HEK293T (cell line): ENCODE data around the gene TPT1.
"Not testable (repeated sequence)": the region's sequence is repeated elsewhere in the genome, so short reads cannot be mapped to it uniquely, and the experiment has no call there.

Experiments
- CTCF ChIA-PET: fragments of 350-600 bp; formaldehyde crosslinking; extraction: SDS; loops from one replicate; lab custom pipeline; 2021; ENCODE audit warnings: antibody characterized with exemption, inconsistent platforms; lab: Yijun Ruan, JAX
- POLR2A ChIA-PET: fragments of 350-600 bp; formaldehyde crosslinking; extraction: SDS; loops from one replicate; lab custom pipeline; 2020; ENCODE audit warnings: antibody characterized with exemption, inconsistent platforms; lab: Yijun Ruan, JAX
- DNase-seq: peaks from one replicate; pipeline ENCODE4 v3.0.0; 2012; ENCODE audit warnings: mixed read lengths; ENCODE audit errors: extremely low spot score
- ARNT ChIP-seq: fragments of 450-650 bp; IDR thresholded peaks from 2 replicates; pipeline ENCODE4 v1.6.1; 2017; ENCODE audit warnings: mild to moderate bottlenecking
- BHLHE40 ChIP-seq: fragments of 450-650 bp; IDR thresholded peaks from 2 replicates; pipeline ENCODE4 v1.6.1; 2016; ENCODE audit warnings: mild to moderate bottlenecking, moderate library complexity, borderline replicate concordance
- CTBP1 ChIP-seq: fragments of 450-650 bp; IDR thresholded peaks from 2 replicates; pipeline ENCODE4 v1.6.1; 2016; ENCODE audit warnings: borderline replicate concordance
- ELF4 ChIP-seq: fragments of 450-650 bp; IDR thresholded peaks from 2 replicates; pipeline ENCODE4 v1.6.1; 2017; ENCODE audit warnings: antibody characterized with exemption
- FOXA1 ChIP-seq: fragments of 450-650 bp; IDR thresholded peaks from 2 replicates; pipeline ENCODE4 v1.6.1; 2016; ENCODE audit warnings: mild to moderate bottlenecking
- FOXK2 ChIP-seq: fragments of 450-650 bp; IDR thresholded peaks from 2 replicates; pipeline ENCODE4 v1.6.1; 2016; ENCODE audit warnings: mild to moderate bottlenecking
- FOXM1 ChIP-seq: fragments of 450-650 bp; IDR thresholded peaks from 2 replicates; pipeline ENCODE4 v1.6.1; 2017; ENCODE audit warnings: mild to moderate bottlenecking, borderline replicate concordance
- HDGF ChIP-seq: fragments of 450-650 bp; IDR thresholded peaks from 2 replicates; pipeline ENCODE4 v1.6.1; 2017; ENCODE audit warnings: antibody characterized with exemption, borderline replicate concordance
- L3MBTL2 ChIP-seq: fragments of 450-650 bp; conservative IDR thresholded peaks from 2 replicates; pipeline ENCODE4 v1.6.1; 2016; ENCODE audit warnings: mild to moderate bottlenecking
- LEF1 ChIP-seq: fragments of 450-650 bp; IDR thresholded peaks from 2 replicates; pipeline ENCODE4 v1.6.1; 2017; ENCODE audit warnings: mild to moderate bottlenecking, borderline replicate concordance
- NFRKB ChIP-seq: fragments of 450-650 bp; IDR thresholded peaks from 2 replicates; pipeline ENCODE4 v1.6.1; 2016; ENCODE audit warnings: mild to moderate bottlenecking, moderate library complexity
- SP1 ChIP-seq: fragments of 450-650 bp; IDR thresholded peaks from 2 replicates; pipeline ENCODE4 v1.6.1; 2017
- SUZ12 ChIP-seq: fragments of 450-650 bp; IDR thresholded peaks from 2 replicates; pipeline ENCODE4 v1.6.1; 2016; ENCODE audit warnings: mild to moderate bottlenecking
- TARDBP ChIP-seq: fragments of 450-650 bp; IDR thresholded peaks from 2 replicates; pipeline ENCODE4 v1.6.1; 2016
- ZNF384 ChIP-seq: fragments of 450-650 bp; IDR thresholded peaks from 2 replicates; pipeline ENCODE4 v1.6.1; 2016
- TF ChIP-seq, protein P1 (sequence below): fragments of 450-650 bp; IDR thresholded peaks from 2 replicates; pipeline ENCODE4 v1.6.1; 2016

TPT1 gene

DNA sequence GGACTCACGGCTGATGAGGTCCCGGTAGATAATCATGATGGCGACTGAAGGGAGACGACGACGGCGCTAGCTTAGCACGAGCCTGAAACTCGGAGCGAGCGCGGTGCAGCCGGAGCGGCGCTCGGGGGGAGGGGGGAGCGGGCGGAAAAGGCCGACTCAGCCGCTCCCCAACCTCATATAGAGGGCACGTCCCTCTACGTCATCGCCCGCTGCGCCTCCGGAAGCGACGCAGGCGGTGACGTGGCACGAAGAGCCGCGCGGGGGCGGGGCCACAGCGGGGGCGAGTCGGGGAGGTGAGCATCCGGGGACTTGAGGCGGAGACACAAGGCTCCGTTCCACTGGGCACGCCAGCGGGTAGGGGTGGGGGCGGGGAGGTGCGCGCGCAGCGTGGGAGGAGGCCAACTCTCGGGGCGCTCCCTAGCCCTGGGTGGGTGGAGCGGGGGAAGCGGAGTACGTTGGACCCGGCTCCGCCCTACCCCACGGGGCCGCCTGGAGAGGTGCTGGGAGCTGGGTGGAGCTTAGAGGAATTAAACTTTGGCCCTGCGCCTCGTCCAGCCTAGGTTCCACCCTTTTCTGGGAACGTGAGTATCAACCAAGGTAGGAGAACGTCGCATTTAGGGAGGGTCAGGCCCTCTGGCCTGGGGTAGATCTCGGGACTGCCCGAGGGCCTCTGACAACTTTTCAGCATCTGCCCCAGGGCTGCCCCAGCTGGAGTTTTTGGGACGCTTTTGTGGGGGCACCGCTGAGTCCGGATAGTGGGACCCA lies at the start of gene TPT1:
TSS of gene TPT1 (minus strand) at position 150 of the 765 bp plus-strand sequence. CDS start at position 36, 114 bp downstream.
- ChIA-PET CTCF (interaction anchor here (0.8 kb wide), 1 partner anchor 30 kb away, joined by 3 read pairs; no protein-coding TSS in a partner anchor), POLR2A (interaction anchor here (0.9 to 2.6 kb wide), 8 partner anchors 9 to 82 kb away, joined by 3 to 11 read pairs (median 5); partner anchors contain the start of gene SLC25A30)
- no peak for TF ChIP-seq BHLHE40
- no peak for TF ChIP-seq HDGF
- 0 out of 2 replicates have a peak, but pooled peaks have one; percentile 21 for TF ChIP-seq TARDBP
- TF ChIP-seq ELF4, result no peak
- TF ChIP-seq L3MBTL2, result 0 out of 2 replicates have a peak, but pooled peaks have one; percentile 83
- peak; percentile 98 for DNase-seq

- POLR2A ChIA-PET, CTCF ChIA-PET, DNase-seq: not testable (repeated sequence)
Observed at GRCh38 chr13:45390348-45390747, 49.4 kb upstream of the TPT1 start.

DNA sequence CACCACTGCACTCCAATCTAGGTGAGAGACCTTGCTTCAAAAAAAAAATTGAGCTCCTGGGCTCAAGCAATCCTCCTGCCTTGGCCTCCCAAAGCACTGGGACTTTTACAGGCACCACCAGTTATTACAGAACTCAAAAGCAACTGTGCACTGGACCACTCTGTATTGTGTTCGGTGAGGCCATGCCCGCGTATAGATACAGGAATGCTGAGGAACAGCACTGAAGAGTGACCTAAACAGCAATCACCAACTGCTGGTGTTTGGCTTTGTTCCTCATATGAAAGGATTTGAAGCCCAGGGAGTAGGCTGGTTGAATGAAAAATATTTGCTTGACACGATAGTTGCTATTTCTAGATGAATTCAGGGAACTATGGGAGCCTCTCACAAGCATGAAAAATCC lies 47.7 kb upstream of the TPT1 start:
- ChIA-PET POLR2A (no interaction called here), CTCF (interaction anchor here (0.6 kb wide), 1 partner anchor 345 kb away, joined by 3 read pairs; no protein-coding TSS in a partner anchor)
- no peak for DNase-seq
- TF ChIP-seq TARDBP, result no peak
- TF ChIP-seq, protein P1, sequence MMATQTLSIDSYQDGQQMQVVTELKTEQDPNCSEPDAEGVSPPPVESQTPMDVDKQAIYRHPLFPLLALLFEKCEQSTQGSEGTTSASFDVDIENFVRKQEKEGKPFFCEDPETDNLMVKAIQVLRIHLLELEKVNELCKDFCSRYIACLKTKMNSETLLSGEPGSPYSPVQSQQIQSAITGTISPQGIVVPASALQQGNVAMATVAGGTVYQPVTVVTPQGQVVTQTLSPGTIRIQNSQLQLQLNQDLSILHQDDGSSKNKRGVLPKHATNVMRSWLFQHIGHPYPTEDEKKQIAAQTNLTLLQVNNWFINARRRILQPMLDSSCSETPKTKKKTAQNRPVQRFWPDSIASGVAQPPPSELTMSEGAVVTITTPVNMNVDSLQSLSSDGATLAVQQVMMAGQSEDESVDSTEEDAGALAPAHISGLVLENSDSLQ, result no peak
- TF ChIP-seq ZNF384, result no peak
- TF ChIP-seq FOXA1, result no peak
- no peak for TF ChIP-seq FOXM1
- no peak for TF ChIP-seq L3MBTL2
- no peak for TF ChIP-seq SUZ12
- no peak for TF ChIP-seq FOXK2

DNA sequence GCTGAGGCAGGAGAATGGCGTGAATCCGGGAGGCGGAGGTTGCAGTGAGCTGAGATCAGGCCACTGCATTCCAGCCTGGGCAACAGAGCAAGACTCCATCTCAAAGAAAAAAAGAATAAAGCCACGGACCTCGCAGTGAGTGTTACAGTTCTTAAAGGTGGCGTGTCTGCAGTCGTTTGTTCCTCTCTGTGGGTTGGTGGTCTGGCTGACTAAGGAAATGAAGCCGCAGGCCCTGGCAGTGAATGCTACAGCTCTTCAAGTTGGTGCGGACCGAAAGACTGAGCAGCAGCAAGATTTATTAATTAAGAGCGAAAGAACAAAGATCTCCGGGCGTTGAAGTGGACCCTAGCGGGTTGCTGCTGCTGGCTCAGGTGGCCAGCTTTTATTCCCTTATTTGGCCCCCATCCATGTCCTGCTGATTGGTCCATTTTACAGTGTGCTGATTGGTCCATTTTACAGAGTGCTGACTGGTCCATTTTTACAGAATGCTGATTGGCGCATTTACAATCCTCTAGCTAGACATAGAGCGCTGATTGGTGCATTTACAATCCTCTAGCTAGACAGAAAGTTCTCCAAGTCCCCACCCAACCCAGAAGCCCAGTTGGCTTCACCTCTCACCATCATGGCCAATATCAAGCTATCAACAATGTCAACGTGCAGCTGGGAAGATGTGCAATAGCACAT lies 46.1 kb upstream of the TPT1 start:
- ChIA-PET POLR2A (interaction anchor here (0.6 kb wide), 1 partner anchor 20 kb away, joined by 3 read pairs; no protein-coding TSS in a partner anchor), CTCF (interaction anchor here (0.6 to 0.7 kb wide), 2 partner anchors 31 to 53 kb away, joined by 3 to 5 read pairs; partner anchors contain the start of gene SLC25A30)
- DNase-seq, result not testable (repeated sequence)

- ChIA-PET CTCF (interaction anchor here (0.6 kb wide), 1 partner anchor 186 kb away, joined by 3 read pairs; no protein-coding TSS in a partner anchor), POLR2A (no interaction called here)
- no peak for DNase-seq
- TF ChIP-seq L3MBTL2 (no peak), LEF1 (no peak), HDGF (no peak), ELF4 (no peak), TARDBP (no peak), ZNF384 (no peak), FOXM1 (no peak), SUZ12 (no peak), CTBP1 (no peak), SP1 (no peak), FOXK2 (no peak), FOXA1 (no peak), BHLHE40 (no peak), ARNT (no peak), NFRKB (no peak)
- TF ChIP-seq, protein P1, result no peak
Observed at GRCh38 chr13:45385907-45386553, 45.0 kb upstream of the TPT1 start.

GRCh38 chr13:45385320-45385719 lies 44.3 kb upstream of the TPT1 start:
- TF ChIP-seq FOXA1, result no peak
- TF ChIP-seq HDGF, result no peak
- no peak for TF ChIP-seq LEF1
- no peak for TF ChIP-seq TARDBP
- no peak for TF ChIP-seq FOXM1
- CTCF ChIA-PET, result no interaction called here
- POLR2A ChIA-PET, result no interaction called here
- DNase-seq, result no peak
